SIG-M5 treated with dmso at 0.1 percent for 504 hours (cell line): ENCODE measurements around the gene BLOC1S4.

Experiments
- DNase-seq: peaks from one replicate; lab custom pipeline; 2025; ENCODE audit not compliant: unreplicated experiment; lab: John Stamatoyannopoulos, UW

Gene BLOC1S4

DNA sequence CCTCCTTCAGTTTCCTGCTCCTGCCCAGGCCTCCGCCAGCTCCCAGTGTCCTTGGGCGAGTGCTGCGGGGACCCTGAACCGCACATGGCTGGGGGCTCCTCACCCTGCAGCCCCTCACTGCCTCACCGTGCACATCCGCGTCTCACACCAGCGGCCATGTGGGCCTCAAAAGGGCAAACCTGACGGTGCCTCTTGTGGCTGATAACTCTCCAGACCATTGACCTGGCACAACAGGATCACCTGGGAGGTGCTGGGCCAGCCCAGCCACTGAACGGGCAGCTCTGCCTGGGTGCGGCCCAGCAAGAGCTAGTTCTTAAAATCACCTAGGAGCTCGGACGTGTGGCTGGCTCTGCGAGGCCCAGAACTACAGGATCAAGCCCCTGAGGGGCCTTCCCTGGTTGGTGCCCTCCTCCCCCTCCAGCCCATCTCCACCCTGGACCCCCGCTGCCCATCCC lies 26.4 kb upstream of the BLOC1S4 start:
- DNase-seq = no peak

DNA sequence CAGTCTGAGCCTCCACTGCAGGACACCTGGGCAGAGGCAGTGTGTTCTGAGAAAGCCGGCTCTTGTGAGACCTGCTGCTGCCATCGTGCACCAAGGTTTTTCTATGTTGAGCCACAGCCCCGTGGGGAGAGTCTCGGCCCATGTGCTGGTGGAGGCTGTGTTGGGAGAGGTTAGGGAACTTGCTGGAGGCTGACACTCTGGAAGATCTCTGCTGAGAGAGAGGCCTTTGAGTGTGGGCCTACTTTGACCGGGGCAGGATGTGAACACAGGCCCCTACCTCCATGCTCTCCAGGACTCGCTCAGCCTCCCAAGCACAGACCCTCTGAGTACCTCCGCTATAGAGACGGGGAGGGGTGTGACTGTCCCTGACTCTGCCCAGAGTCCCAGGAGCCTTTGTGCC lies 23.6 kb upstream of the BLOC1S4 start:
- DNase-seq = no peak

DNA sequence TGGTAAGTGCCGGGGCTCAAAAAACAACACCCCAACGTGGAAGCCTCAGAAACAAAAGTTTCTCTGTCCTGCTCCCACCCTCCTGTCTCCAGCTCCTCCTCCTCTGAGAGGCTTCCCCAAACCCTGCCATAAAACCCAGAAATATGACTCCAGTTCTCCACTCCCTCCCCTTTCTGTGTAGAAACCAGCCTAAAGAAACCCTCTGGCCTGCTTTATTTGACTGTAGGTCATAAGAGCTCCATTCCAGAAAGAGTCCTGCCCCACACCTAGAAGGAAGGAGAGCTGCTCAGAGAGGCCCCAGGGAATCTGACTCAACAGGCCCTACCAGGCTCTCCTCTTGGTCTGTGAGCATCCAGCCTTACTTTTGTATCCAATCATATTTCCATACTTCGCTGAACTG lies 23.2 kb upstream of the BLOC1S4 start:
- peak; percentile 47 for DNase-seq

GRCh38 chr4:6693231-6694176 lies 22.5 kb upstream of the BLOC1S4 start, which contains the start of gene S100P:
TSS of gene S100P (plus strand) at chr4:6693878. CDS start at chr4:6693933, 55 bp downstream.
- DNase-seq = peak; percentile 71

- no peak for DNase-seq
These were observed 21.6 kb upstream of the BLOC1S4 start for GRCh38 chr4:6694177-6694901.

DNA sequence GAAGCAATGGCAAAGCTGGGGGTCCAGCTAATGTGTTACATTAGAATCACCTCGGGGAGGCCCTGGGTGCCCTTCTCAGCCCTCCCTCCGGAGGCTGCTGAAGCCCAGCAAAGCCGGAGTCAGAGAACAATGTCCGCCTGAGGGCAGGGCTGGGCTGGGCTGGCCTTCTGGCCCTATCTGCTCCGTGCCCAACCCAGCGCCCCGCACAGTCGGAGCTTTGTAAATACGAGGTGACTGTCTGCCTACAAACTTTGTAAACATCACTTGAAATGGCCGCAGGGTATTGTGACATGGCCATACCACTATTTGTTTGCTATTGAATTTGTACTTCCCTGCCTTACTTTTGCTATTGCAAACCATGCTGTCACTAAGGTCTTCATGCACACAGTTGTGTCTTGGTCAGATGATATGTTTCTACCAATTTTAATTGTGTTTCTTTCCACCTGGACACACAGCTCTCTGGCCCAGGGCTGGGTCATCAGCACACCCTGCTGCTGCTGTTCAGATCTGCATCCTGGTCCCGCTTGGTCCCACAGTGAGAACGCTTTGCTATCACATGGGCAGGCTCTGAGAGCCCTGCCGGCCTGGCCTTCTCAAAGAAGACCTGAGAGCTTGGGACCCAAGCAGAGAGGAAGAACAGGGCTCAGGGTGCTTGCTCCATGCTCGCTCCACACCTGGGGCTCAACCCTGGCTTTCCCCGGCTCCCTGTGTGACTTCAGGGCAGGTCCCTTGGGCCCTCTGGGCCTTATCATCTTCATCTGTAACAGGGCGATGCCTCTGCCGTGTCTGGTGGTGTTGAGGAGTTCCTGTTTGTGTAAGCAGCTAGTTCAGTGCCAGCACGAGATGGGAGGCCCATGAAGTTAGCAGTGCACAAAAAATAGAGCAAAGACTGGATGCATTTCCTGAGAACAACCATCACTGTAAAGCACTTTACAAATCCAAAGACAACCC lies 20.0 kb upstream of the BLOC1S4 start:
- DNase-seq = peak; percentile 74

DNA sequence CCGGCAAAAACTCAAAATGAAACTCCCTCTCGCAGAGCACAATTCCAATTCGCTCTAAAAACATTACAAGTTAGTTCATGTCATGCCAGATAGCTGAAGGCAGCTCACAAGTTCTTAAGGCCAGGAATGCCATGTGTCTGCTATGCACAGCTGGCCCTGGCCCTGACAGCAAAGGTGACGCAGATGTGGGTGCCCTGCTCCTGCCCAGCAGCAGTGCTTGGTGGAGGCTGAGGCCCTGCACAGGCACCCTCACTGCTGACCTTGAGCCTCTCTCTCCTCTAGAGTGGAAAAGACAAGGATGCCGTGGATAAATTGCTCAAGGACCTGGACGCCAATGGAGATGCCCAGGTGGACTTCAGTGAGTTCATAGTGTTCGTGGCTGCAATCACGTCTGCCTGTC lies 19.4 kb upstream of the BLOC1S4 start:
- no peak for DNase-seq

DNA sequence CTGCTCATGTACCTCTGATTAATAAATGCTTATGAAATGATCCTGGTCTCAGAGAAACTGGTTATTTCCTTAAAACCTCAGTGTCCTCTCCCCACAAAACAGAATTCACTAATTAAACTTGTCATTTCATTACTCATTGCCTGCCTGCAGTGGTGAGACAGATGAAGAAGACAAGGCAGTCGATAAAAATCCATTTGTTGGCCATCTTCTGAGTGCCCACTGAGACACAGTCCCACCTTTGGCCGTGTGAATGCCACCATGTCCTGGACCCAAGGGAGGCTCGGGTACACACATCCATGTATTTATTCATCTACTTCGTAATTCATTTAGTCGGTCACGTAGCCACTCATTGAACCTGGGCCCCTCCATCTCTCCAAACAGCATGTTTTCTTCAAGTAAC lies 18.8 kb upstream of the BLOC1S4 start:
- DNase-seq = no peak

GRCh38 chr4:6699388-6699787 lies 16.6 kb upstream of the BLOC1S4 start:
- no peak for DNase-seq

DNA sequence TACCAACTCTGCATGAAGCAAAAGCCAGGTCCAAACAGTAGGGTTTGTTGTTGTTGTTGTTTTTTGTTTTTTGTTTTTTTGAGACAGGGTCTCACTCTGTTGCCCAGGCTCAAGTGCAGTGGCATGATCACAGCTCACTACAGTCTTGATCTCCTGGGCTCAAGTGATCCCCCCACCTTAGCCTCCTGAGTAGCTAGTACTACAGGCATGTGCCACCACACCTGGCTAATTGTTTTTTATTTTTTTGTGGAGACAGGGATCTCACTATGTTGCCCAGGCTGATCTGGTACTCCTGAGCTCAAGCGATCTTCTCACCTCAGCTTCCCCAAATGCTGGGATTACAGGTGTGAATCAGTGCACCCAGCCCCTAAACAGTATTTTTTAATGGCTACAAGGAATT lies 16.1 kb upstream of the BLOC1S4 start:
- DNase-seq = no peak

GRCh38 chr4:6701371-6701770 lies 14.6 kb upstream of the BLOC1S4 start:
- no peak for DNase-seq

- no peak for DNase-seq
These were observed 13.2 kb upstream of the BLOC1S4 start for GRCh38 chr4:6702761-6703160.

- no peak for DNase-seq
These were observed 12.2 kb upstream of the BLOC1S4 start for GRCh38 chr4:6703786-6704185.

DNA sequence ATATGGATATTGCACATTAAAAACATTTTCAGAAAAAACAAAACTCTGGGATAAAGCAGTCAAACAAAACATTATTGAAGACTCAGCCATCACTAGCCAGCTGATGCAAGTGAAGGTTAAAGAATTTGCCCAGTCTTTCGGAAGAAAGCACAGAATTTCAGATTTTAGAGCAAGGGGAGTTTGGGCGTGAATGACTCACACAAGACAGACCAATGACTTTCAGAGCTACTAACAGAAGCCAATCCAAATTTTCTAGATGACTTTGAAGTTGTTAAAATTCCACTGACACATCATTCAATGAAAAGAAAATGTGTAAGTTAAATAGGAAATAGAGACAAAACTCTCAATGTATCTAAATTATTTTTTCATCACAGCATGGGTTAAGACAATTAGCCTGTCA lies 10.3 kb upstream of the BLOC1S4 start:
- no peak for DNase-seq

GRCh38 chr4:6706173-6706572 lies 9.8 kb upstream of the BLOC1S4 start:
- DNase-seq = no peak

GRCh38 chr4:6709230-6710114 lies 6.5 kb upstream of the BLOC1S4 start, which contains the start of gene MRFAP1L1:
TSS of gene MRFAP1L1 (minus strand) at chr4:6709865. CDS start at chr4:6709629, 236 bp downstream.
- peak; percentile 93 for DNase-seq

DNA sequence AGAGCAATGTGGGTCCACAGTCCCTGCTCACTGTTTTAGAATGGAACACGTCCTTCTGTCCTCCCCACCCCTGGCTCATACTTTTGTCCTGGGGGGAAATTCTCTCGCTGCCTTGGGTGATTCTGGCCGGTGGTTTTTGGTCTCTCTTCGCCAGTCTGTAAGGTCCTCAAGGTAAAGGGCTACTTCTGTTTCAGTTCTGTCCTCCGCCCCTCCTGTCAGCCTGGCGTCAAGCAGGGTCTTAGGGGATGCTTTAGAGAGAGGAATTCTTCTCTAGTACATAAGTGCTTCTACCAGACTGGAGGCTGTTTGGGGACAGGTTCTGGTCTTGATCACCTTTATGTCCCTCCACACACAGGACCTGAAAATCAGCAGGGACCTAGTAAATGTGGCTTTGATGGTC lies 5.7 kb upstream of the BLOC1S4 start:
- DNase-seq = no peak

DNA sequence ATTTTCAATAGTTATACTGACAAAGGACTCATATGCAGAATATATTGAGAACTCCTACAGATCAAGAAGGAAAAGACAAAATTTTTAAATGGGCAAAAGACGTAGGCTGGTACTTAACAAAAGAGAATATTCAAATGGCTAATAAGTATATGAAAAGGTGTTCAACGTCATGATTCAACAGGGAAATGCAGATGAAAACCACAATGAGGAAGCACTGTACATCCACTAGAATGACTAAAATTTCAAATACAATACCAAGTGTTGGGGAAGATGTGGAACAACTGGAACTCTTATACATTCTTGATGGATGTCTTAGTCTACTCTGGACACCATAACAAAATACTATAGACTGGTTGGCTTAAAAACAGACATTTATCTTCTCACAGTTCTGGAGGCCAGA lies 5.0 kb upstream of the BLOC1S4 start:
- DNase-seq = peak; percentile 27

GRCh38 chr4:6714954-6715353 lies 1.0 kb upstream of the BLOC1S4 start:
- DNase-seq = peak; percentile 35

DNA sequence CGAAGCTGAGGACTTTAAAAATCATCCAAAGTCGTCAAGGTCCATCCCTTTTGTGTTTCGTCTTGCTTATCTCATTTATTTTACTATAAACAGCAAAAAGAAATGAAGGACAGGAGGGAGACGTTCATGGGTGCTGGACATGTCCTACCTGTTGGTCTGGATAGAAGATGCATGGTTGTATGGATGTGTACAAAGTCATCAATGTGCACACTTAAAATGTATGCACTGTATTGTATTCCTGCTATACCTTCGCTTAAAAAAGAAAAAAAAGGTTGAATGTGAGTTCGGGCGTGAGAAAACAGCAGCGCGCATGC lies 313 bp upstream of the BLOC1S4 start:
- DNase-seq = no peak
